ENCODE results near the gene SARNP.
"Not testable (repeated sequence)": the region's sequence is repeated elsewhere in the genome, so short reads cannot be mapped to it uniquely, and the experiment has no call there.

SARNP gene

GRCh38 chr12:55789171-55789570, 28.4 kb downstream of the SARNP start:
- no peak for DNase-seq

- no peak for DNase-seq
These were observed 29.0 kb downstream of the SARNP start for GRCh38 chr12:55788546-55788945.

DNA sequence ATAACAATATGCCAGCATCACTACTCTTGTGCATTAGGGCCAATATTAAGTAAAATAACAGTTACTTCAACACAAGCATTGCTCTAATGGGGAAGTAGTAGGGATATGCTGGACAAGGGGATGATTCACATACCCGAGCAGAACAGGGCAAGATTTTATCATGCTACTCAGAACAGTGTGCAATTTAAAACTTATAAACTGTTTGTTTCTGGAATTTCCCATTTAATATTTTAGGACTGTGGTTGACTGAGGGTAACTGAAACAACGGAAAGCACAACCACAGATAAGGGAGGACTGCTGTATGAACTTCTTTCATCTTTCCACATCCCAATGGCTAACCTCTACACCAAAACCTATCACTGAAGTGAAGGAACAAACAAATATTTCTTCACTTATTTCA, 36.8 kb downstream of the SARNP start:
- DNase-seq = no peak

DNA sequence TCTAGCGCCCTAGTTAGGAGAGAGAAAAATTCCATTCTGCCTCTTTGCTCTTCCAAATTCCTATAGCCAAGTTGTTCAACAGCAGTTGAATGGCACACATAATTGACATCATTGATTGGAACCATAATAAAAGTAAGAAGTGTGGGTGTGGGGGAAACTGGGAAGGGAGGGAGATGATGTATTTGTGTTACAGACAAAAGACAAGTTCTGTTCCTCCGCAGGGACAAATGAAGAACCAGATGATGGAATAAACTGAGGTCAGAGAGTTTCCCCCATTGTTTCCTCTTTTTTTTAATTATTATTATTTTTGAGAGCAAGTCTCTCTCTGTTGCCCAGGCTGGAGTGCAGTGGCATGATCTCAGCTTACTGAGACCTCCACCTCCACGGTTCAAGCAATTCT, 39.7 kb downstream of the SARNP start:
- DNase-seq = no peak

DNA sequence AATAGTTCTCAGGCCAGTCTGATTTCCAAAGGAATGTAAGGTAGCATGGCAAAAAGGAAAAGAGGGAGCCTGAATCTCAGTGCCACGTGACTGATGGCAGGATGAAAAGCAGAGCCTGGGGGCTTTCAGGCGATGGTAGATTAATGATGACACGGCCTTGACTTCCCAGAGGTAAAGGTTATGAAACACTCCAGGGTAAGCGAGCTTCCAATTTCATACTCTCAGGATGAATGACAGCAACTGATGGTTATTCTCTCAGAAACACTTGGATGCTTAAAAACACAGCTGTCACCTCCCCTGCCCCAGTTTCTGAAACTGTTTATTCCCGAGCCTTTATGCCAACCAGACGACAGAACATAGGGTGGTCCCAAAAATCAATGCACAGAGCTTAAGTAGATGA, 45.8 kb downstream of the SARNP start:
- no peak for DNase-seq

- DNase-seq = no peak
These were observed 50.4 kb downstream of the SARNP start for GRCh38 chr12:55767156-55767555.

GRCh38 chr12:55765736-55766290, 51.7 kb downstream of the SARNP start:
- DNase-seq = no peak

DNA sequence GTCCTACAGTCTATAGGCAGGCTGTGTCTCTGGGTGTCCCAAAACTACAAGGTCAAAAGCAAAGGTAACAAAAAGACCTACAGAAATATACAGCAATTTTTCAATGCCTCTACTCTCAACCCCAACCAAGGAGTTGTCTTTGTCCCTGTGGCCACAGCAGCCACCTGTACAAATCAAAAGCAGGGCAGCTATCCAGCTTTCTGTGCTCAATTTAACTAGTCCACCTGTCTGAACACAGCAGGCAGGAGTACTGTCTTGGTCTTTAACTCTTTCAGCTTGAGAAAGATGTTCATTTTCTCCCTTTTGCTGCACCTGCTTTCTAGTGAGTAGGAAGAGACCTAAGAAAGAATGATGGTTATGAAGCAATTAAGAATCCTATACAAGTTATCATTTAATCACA, 54.9 kb downstream of the SARNP start:
- no peak for DNase-seq

DNA sequence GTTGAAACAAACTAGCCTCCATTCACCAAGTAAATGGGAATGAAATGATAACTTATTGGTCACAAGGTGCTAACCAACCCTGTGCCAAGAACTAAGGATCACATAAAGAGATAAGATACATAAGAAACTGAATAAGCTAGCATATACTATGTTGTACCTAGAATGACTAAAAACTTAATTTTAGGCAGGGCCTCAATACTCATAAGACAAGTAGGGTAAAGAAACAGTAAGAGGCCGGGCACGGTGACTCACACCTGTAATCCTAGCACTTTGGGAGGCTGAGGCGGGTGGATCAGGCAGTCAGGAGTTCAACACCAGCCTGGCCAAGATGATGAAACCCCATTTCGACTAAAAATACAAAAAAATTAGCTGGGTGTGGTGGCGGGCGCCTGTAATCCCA, 56.9 kb downstream of the SARNP start:
- no peak for DNase-seq

GRCh38 chr12:55758575-55758974, 58.9 kb downstream of the SARNP start:
- not testable (repeated sequence) for DNase-seq

- DNase-seq = no peak
These were observed 59.8 kb downstream of the SARNP start for GRCh38 chr12:55757701-55758100.

DNA sequence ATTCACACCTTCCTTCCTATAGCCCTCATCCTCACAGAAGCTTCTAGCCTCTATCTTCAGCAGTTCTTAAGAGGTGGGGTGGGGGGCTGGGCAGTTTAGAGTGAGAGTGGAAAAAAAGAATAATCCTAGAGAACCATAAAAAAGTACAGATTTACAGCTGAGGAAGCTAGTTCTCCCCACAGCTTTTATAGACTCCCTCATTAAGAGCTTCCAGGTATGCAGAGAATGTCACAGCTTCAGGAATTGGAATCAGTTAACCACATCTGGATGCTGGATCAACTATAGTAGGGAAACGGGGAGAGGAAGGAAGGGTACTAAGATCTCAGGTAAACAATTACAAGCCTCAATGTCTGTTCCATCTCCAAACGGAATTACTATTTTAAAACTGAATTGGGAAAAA, 62.3 kb downstream of the SARNP start:
- DNase-seq = no peak

- no peak for DNase-seq
These were observed 69.1 kb downstream of the SARNP start for GRCh38 chr12:55748230-55748993.

DNA sequence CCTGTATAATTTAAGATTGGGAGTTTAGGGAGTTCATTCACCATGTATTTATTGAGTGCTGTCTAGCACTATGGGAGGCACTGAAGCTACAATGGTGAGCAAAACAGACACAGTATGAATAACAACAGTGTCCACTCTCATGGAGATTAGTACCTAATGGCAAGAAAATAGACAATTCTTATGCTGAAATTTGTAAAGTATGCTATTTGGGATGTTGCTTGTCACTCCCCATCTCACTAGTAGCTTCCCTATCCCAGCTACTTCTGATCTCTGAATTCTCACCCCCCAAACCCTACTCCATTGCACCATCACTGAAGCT, 70.7 kb downstream of the SARNP start:
- DNase-seq = no peak

- DNase-seq = no peak
These were observed 71.2 kb downstream of the SARNP start for GRCh38 chr12:55746174-55746912.

DNA sequence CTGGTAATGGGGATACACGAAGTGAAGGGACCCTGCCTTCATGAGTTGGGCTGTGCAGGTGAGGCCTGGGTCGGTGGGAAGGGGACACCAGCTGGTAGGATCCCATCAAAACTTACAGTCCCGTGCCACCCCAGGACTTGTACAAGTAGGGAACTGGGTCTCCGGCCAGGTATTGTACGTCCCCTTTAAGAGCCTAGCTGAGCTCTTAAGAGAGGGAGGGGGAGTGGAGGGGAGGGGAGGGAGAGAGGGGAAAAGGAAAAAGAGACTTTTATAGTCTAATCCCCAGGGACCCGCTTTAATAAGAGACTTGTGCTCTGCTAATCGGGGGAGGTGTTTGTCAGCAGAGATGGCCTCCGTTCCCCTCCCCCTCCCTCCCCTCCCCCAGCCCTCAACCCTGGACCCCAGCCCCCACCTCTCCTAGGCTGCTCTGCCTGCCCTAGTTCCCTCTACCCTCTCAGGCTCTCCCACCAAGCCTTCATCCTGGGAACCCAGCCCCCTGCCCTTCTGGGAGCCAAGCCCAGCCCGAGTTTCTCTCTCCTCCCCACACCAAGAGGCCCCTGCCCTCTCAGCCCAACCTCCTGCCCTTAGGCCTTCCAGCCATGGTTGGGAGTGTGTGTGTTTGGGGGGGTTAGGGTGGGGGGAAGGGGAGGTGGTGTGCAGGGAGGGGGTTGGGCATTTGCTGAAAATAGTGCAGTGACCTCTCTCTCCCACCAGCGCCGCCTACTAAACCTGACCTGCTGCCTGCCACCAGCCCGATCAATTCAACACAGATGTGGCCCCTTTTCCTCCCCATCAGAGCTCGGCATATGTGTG, 72.0 kb downstream of the SARNP start:
- no peak for DNase-seq

DNA sequence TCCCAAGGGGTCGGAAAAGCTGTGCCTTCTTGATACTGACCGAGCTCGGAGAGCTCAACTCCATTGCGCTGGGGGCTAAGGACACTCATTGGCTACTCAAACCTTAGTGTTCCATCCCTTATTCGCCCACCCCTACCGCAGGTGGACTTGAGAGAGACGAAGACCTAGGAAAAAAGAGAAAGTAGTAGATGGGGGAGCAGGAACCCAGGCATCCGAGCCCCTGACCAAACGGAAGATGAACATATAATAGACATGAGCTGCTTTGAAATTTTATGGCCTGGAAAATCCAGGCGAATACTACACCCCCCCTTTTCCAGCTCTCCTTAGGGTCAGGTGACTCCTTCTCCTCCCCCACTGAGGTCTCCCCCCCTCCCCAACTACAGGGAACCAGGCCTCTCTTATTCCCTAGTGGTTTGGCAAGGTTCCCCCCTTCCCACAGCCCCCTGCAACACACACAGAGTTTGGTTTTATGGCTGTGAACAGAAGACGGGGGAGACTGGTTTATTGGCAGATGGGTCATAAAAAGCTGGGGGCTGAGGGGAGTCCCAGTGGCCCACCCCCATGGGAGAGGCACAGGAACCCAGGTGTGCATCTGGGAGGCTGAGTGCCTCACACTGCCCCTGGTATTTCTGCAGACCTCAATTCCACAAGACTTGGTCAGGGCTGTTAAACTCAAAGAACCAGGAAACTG, 73.0 kb downstream of the SARNP start:
- DNase-seq = no peak

DNA sequence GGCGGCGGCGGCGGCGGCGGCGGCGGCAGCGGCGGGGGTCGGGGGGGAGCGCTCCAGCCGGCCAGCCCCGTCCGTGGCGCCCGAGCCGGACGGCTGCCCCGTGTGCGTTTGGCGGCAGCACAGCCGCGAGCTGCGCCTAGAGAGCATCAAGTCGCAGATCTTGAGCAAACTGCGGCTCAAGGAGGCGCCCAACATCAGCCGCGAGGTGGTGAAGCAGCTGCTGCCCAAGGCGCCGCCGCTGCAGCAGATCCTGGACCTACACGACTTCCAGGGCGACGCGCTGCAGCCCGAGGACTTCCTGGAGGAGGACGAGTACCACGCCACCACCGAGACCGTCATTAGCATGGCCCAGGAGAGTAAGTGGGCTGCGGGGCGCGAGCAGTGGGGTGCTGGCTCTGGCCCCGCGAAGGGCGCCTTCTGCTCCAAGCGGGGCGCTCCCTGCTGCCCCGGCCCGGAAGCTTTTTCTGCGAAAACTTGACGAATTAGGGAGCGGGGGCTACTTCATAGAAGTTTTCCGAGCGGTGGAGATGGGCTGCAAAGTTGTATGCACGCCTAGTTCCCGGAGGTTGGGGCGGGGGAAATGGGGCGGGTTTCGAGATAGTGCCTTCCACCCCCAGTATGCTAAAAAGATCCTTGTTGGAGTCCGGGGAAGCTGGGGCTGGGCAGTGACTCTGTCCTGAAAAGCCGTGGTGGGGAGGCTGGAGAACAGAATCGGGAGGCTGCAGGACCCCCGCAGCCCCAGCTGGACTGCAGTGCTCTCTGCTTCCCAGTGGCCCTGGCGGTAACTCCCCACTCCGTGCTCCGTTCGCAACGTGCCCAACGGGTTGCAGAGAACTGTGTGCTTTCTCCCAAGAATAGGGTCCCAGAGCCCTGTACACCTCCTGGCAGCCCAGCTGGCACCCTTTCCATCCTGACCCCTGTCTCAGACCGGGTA, 73.9 kb downstream of the SARNP start:
- peak; percentile 79 for DNase-seq

- DNase-seq = peak; percentile 90
These were observed 74.7 kb downstream of the SARNP start, which contains the start of gene GDF11 for GRCh38 chr12:55742719-55743405. Gene GDF11, plus strand, starts transcription at chr12:55743122. Its CDS starts 195 bp downstream, at chr12:55743317.

GRCh38 chr12:55741931-55742680, 75.4 kb downstream of the SARNP start:
- DNase-seq = peak; percentile 19

All from DMS53 (cell line).